ENCODE data around the gene POLE4.

DNA sequence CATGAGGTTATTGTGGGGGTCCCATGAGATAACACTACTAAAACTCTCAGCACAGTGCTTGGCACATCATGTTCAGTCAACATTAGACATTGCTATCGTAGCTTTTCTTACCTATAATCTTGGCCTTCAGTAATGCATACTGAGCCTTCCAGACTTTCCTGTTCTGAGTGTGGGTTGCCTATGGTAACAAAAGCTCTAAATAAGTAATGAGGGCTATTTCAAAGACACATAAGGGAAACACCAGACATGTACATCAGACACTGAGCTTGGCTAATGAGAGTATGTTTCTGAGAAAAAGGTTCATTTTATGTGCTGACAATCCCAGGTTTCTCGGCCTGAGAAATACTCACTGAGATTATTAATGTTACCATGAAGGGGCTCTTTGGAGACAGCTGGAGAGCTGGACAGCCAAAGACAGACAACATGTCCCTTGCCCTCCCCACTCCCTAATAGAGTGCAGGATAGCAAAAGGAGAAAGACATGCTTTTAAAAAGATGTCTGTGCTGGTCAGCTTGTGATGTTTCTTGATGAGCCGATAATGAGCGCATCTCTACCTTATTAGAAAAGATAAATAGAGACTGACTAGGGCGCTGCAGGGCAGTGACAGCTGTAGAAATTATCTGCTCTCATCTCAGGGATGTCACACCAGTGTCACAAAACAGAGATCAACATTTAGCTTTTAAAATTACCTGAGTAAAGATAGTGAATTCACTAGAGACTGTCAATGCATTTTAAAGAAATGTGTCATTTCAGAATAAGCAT lies 25.4 kb downstream of the POLE4 start:
- no peak for TF ChIP-seq POLR2AphosphoS5 (IDR thresholded peaks at IDR 0.05; ENCODE audit: low read depth, low read length)
- TF ChIP-seq, protein P1, sequence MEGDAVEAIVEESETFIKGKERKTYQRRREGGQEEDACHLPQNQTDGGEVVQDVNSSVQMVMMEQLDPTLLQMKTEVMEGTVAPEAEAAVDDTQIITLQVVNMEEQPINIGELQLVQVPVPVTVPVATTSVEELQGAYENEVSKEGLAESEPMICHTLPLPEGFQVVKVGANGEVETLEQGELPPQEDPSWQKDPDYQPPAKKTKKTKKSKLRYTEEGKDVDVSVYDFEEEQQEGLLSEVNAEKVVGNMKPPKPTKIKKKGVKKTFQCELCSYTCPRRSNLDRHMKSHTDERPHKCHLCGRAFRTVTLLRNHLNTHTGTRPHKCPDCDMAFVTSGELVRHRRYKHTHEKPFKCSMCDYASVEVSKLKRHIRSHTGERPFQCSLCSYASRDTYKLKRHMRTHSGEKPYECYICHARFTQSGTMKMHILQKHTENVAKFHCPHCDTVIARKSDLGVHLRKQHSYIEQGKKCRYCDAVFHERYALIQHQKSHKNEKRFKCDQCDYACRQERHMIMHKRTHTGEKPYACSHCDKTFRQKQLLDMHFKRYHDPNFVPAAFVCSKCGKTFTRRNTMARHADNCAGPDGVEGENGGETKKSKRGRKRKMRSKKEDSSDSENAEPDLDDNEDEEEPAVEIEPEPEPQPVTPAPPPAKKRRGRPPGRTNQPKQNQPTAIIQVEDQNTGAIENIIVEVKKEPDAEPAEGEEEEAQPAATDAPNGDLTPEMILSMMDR (IDR thresholded peaks at IDR 0.05): no peak
- TF ChIP-seq EZH2phosphoT487 (IDR thresholded peaks at IDR 0.05; ENCODE audit: borderline replicate concordance, low read depth): no peak
